GM19193 (cell line): ENCODE data around the gene WWOX.

Experiments used
- POLR2A ChIP-seq: IDR thresholded peaks from 4 replicates; pipeline ENCODE4 v1.6.1; 2011; ENCODE audit not compliant: insufficient read depth, insufficient read length; ENCODE audit errors: extremely low read depth

The WWOX gene

DNA sequence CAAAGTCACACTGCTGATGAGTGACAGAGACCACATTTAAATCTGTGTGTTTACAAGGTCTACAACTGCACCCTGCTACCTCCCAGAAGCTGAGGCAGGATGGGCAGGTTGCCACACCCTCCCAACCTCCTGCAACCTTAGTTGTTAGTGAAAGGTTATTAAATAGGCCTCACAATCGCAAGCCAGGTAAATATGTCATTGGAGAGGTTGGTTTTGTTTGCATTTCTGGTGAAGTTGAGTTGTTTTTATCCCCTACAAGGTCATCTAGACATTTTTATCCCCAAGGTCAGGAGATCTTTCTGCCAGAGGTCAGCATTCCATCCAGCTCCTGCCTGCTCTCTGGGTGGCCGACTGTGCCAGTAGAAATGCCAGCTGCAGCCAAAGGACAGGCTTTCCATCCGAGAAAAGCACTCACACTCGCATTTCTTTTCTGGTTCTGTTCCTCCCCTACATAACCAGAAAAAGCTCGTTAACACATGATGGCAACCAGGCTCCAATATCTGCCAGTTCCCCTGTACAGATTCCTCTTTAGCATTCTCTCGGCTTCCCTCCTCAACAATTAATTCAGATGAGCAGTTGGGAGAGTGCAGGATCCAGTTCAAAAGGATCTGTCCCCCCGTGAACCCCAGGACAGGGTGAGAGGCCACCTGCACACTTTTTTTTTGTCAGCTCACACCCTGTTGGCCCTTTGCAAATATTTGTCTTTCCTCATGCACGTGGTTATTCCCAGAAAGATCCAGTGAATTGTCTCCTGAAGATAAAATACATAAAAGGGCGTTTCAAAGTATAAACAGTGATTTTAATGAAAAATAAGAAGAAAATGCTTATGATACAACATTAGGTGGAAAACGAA, 938.3 kb downstream of the WWOX start:
- TF ChIP-seq POLR2A = no peak

DNA sequence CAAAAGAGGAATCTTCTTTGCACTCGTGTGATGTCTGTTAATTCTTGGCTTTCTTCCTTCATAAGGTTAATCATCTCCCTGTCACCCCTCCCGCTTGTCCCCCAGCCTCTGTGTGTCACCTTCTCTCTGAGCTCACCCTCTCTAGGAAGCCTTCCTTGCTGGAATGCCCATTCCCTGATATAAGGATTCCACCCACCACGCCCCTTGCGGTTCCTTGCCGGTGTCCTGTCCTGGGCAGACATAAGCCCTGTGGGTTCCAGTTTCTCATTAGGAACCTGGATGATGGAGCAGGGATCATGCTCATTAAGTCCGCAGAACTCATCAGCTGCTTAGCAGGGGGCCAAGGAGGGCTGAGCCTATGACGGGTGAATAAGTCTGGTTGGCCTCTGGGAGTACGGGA, 941.8 kb downstream of the WWOX start:
- TF ChIP-seq POLR2A = no peak

DNA sequence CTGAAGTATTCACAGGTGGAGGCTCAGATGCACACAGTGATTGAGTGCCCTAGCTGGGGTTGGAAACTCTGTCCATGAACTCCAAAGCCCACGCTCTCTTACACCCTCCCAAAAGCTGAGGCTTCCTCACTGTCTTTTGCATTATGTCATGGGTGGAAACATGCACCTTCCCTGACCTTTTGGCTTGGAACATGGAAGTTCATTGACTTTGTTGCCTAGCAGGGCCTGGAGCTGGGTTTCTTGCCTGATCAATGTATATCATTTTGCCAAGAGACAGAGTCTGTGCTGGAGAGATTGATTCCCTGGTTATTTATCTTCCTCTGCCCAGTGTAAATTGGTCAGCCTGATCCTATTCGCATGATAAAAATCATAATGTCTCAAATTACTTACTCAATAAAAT, 942.7 kb downstream of the WWOX start:
- TF ChIP-seq POLR2A = no peak

DNA sequence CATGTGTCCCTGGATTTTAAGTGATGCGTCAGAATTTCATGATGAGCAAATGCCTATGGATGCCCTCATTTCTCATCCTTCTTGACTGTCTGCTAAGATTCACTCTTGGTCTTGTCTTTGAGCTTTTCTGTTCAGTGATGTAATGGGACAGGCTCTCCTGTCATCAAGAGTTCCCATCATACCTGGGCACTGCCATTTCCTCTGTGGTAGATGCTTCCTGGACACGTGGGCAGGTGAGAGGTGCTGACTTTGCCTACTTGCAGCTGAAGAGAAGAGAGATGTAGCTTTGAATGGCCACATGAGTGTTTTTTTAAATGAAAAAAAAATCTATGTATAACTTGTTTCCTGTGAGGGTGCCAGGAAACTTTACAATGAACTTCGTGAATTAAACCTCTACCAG, 943.4 kb downstream of the WWOX start:
- no peak for TF ChIP-seq POLR2A

DNA sequence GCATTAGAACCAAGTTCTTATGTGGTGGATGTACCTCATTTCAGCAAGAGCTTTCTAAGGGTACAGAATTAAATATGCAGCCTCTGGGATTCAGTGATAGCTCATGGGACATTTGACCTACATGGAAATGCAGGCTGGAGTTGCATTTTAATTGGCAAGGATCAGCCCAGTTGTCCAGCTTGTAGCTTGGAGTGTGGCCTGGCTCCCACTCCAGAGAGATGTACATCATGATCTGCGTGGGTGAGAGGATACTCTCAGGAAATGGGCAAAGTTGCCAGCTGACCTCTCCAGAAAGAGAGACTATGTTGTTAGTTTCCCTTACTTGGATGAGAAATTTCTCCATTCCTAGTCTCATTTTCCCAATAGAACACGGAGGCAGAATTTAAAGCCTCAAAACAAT, 945.7 kb downstream of the WWOX start:
- TF ChIP-seq POLR2A = no peak

DNA sequence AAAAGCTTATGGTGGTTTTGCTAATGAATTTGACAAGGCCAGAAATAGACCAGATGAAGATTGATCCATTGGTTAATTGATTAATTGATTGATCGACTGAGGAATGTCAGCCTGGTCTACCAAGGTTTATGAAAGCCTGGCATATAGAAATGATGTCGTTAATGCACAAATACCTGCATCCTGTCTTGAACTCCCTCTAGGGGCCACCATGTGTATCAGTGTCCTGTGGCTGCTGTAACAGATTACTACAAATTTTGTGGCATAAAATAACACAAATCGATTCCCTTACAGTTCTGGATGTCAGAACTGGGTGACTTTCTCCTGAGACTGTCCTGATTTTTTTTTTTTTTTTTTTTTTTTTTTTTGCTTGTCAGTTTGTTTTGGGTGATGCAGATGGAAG, 947.9 kb downstream of the WWOX start:
- TF ChIP-seq POLR2A = no peak

DNA sequence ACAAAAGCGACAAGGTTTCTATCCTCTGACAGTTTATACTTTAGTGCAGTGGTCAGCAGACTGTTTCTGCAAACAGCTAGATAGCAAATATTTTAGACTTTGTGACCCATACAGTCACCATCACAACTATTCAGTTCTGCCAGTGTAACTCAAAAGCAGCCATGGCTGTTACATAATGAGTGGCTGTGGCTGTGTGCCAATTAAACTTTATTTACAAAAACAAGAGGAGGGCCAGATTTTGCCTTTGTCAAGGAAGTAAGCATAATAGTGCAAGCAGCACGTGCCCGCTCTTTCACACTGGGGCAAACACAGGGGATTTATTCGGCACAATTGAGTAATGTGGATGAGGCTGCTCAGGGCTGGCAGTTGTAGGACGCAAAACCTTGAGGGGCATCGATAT, 949.6 kb downstream of the WWOX start:
- TF ChIP-seq POLR2A = no peak

DNA sequence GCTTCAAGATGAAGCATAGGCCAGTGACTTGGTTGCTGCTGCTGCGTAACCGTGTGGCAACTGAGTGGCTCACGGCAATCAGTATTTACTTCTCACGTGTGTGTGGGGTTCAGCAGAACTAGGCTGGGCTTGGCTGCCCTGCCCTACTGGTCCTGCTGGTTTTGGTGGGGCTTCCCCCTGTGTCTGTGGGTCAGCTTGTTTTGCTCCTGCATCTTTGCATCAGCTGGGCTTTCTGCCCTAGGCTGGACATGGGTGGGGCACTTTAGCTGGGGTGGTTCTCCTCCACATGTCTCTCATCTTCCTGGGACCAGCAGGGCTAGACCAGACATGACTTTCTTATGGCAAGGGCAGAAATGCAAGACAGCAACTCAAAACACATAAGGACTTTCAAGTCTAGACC, 950.6 kb downstream of the WWOX start:
- no peak for TF ChIP-seq POLR2A

DNA sequence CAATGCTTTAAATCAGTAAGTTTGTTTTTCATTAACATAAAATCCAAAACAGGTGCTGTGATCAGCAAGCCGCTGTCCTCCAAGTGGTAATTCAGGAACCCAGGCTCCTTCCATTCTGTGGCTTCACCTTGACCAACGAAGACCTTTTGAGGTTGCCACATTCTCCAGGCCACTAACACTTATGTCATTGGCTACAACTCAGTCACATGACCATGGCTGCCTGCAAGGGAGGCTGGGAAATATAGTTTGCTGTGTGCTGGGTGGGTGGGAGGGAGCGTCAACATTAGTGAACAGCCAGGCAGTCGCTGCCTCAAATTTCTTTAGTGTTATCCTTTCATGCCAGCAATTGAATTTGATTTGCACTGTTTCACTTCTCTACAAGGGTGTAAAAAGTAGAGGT, 951.9 kb downstream of the WWOX start:
- no peak for TF ChIP-seq POLR2A

DNA sequence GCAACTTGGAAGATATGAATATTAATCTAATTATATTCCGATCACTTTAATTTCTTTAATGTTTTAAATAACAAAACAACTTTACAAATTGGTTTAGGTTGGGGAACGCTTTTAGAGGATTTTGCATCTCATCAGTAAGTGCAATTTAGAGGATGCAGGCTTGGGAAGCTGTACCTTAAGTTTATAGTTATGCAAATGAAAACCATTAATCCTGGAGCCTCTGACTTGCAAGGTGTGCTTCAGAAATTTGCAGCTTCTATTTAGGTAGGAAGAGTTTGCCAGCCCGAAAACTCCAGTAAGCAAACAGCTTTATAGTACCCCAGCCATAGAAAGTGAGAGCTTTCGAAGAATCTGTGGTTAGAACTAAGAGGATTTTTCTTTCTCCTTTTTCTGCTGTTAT, 954.1 kb downstream of the WWOX start:
- TF ChIP-seq POLR2A = no peak

DNA sequence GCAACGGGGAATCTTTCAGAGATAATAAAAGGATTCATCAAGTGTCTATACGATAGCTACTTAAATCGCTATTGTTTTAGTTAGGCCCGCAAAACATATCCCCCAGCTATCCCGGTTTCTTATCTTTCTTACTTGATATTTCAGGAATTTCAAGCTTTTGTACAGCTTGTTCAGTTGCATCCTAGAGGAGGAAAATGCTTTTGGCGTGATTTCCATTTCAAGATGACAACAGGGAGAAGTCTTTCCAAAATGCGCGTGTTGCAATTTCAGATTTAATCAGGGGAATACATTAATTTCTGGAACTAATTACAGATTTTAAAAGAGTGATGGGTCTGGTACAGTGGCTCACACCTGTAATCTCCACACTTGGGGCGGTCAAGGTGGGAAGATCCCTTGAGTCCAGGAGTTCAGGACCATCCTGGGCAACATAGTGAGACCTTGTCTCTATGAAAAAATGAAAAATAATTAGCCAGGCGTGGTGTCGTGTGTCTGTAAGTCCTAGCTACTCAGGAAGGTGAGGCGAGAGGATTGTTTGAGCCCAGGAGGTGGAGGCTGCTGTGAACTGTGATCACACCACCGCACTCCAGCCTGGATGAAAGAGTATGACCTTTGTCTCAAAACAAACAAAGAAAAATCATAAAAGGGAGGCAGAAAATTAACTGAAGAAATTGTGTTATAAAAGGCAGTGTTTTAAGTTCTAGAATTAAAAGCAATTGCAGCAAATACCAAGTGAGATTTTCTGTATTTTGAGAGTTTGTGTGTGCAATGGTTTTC, 954.9 kb downstream of the WWOX start:
- TF ChIP-seq POLR2A = no peak

DNA sequence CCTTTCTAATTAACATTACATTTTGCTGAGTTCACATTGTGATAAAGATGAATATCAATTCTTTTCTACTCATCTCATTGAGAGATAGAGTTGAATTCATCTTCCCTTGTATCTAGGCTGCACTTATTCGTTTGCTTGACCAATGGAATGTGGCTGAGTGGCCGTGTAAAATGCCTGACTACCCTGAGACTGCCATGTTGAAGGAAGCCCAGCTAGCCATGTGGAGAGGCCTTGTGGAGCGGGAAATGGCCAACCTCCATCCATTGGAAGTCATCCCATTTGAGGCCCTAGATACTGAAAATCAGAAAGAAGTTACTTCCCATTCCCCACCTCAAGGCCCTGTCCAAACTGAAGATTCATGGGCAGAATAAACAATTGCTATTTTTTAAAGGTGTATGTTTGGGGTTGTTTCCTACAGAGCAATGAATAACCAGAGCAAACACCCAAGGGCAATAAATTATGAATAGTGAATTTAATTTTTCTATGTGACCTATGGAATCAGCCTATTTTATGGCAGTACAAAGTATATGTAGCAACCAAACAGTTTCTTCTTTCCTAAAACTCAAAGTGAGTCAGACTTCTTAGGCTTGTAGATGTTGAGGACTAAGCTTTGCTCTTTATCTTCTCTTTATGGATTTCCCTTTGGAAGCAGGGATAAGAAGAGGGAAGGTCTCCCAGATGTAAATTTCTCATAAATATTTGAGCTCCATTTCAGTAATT, 956.0 kb downstream of the WWOX start:
- TF ChIP-seq POLR2A = no peak

DNA sequence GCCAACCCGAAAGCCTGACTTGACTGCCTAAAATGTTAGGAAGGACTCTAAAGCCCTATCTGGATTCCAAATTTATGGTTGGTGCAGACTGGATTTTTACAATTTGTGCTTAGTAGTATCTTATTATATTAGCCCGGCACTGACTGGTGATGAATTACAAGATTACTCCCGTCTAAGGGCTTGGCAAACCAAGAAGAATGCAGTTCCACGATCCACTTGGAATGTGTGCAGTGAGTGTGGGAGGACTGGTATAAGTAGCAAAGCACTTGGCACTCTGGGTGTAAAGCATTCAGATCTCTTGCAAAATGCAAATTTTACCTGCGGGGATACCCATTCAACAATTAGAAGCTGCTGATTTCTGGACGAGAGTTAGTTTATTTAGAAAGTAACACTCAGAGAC, 961.7 kb downstream of the WWOX start:
- TF ChIP-seq POLR2A = no peak

DNA sequence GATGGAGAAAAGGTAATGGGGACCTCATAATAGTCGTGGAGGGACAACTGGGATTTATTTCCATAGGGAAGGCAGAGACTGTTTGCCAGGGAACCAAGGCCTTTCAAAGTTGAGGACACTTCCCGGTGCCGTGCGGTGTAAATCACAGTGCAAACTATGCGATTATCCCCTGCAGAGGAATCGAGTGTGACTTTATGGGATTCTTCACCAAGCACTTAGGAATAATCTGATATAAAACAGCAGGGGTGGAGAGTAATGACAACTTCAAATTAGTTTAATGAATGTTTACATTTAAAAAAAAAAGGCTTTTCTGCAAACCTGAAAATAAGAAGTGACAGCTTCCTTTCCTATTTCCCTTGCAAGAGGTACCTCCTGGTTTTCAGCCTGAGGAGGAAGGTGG, 962.9 kb downstream of the WWOX start:
- TF ChIP-seq POLR2A = no peak

DNA sequence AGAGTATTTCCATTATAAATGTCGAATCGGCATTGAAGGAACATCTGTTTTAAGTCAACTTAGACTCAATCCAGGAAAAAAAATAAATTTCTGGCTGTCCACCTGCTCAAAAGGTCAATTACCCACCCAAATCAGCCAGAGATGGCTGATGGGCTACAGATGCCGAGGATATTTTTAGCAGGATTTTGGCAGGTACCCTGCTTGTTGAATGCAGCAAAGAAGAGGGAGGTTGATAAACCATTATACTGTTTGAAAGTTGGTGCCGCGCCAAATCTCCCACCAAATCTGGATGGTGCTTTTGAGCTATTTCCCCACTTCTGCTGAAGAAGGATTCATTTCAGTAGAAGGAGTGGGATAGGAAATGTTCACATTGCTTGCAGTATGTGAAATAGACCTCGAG, 963.4 kb downstream of the WWOX start:
- TF ChIP-seq POLR2A = no peak
